ENCODE results near the gene SH3RF2. TPM values are rescaled to one million over a fixed set of nuclear protein-coding genes. Genes with fewer than 3 reads are reported as not detected.

SH3RF2 gene
- total RNA-seq, 1 donor from 2014 or later, result not detected

GRCh38 chr5:146052780-146053179, 116.4 kb downstream of the SH3RF2 start:
- Mint-ChIP-seq H3K4me3 (ENCODE audit: unreplicated experiment) (no peak overlapping the region), H3K27me3 (ENCODE audit: unreplicated experiment) (no peaks in the 10 kb centered on the region), H3K36me3 (ENCODE audit: unreplicated experiment) (no peaks in the 10 kb centered on the region), H3K4me1 (ENCODE audit: low read depth, unreplicated experiment) (peaks cover 5% of the 10 kb centered on the region), H3K27ac (ENCODE audit: unreplicated experiment) (no peak overlapping the region), H3K9me3 (ENCODE audit: unreplicated experiment) (no peaks in the 10 kb centered on the region)
- no peak for TF ChIP-seq CTCF (IDR thresholded peaks at IDR 0.05; ENCODE audit: partially characterized antibody, unreplicated experiment)
- DNase-seq, result no peak

- Mint-ChIP-seq H3K27me3 (ENCODE audit: unreplicated experiment) (no peaks in the 10 kb centered on the region), H3K27ac (ENCODE audit: unreplicated experiment) (no peak overlapping the region), H3K9me3 (ENCODE audit: unreplicated experiment) (no peaks in the 10 kb centered on the region), H3K36me3 (ENCODE audit: unreplicated experiment) (no peaks in the 10 kb centered on the region), H3K4me3 (ENCODE audit: unreplicated experiment) (no peak overlapping the region), H3K4me1 (ENCODE audit: low read depth, unreplicated experiment) (peaks cover 12% of the 10 kb centered on the region)
- no peak for TF ChIP-seq CTCF (IDR thresholded peaks at IDR 0.05; ENCODE audit: partially characterized antibody, unreplicated experiment)
- DNase-seq, result no peak
Observed at GRCh38 chr5:146055432-146055831, 119.1 kb downstream of the SH3RF2 start.

- no peak for DNase-seq
- Mint-ChIP-seq H3K9me3 (ENCODE audit: unreplicated experiment) (no peaks in the 10 kb centered on the region), H3K36me3 (ENCODE audit: unreplicated experiment) (no peaks in the 10 kb centered on the region), H3K4me1 (ENCODE audit: low read depth, unreplicated experiment) (peaks cover 10% of the 10 kb centered on the region), H3K27me3 (ENCODE audit: unreplicated experiment) (no peaks in the 10 kb centered on the region), H3K4me3 (ENCODE audit: unreplicated experiment) (no peak overlapping the region), H3K27ac (ENCODE audit: unreplicated experiment) (no peak overlapping the region)
- no peak for TF ChIP-seq CTCF (IDR thresholded peaks at IDR 0.05; ENCODE audit: partially characterized antibody, unreplicated experiment)
Observed at GRCh38 chr5:146059460-146060220, 123.3 kb downstream of the SH3RF2 start.

GRCh38 chr5:146060221-146060585, 123.8 kb downstream of the SH3RF2 start:
- H3K9me3 Mint-ChIP-seq (ENCODE audit: unreplicated experiment), result no peaks in the 10 kb centered on the region
- H3K27me3 Mint-ChIP-seq (ENCODE audit: unreplicated experiment), result no peaks in the 10 kb centered on the region
- DNase-seq, result no peak
- TF ChIP-seq CTCF (IDR thresholded peaks at IDR 0.05; ENCODE audit: partially characterized antibody, unreplicated experiment), result no peak
- H3K27ac Mint-ChIP-seq (ENCODE audit: unreplicated experiment), result no peak overlapping the region
- no peaks in the 10 kb centered on the region for H3K36me3 Mint-ChIP-seq (ENCODE audit: unreplicated experiment)
- H3K4me1 Mint-ChIP-seq (ENCODE audit: low read depth, unreplicated experiment), result peaks cover 8% of the 10 kb centered on the region
- no peak overlapping the region for H3K4me3 Mint-ChIP-seq (ENCODE audit: unreplicated experiment)

- Mint-ChIP-seq H3K27me3 (ENCODE audit: unreplicated experiment) (peaks cover 2% of the 10 kb centered on the region), H3K27ac (ENCODE audit: unreplicated experiment) (no peak overlapping the region), H3K4me3 (ENCODE audit: unreplicated experiment) (no peak overlapping the region), H3K36me3 (ENCODE audit: unreplicated experiment) (no peaks in the 10 kb centered on the region), H3K4me1 (ENCODE audit: low read depth, unreplicated experiment) (no peaks in the 10 kb centered on the region), H3K9me3 (ENCODE audit: unreplicated experiment) (no peaks in the 10 kb centered on the region)
- TF ChIP-seq CTCF (IDR thresholded peaks at IDR 0.05; ENCODE audit: partially characterized antibody, unreplicated experiment), result no peak
- no peak for DNase-seq
Observed at GRCh38 chr5:146066968-146067367, 130.6 kb downstream of the SH3RF2 start.

Measured in glutamatergic neuron (in vitro differentiated cells).